Measurements from ENCODE around the gene FOXA3. TPM values are rescaled to one million over a fixed set of nuclear protein-coding genes. Genes with fewer than 3 reads are reported as not detected.

Gene FOXA3
- total and polyA plus RNA-seq, 2 of the 4 experiments (the other 2 are of a cell fraction) = not detected

- Histone ChIP-seq H3K9ac (ENCODE audit: low read depth, low read length) (no peak overlapping the region), H2AFZ (replicated peaks; ENCODE audit: low read length, poor library complexity) (no peak overlapping the region), H3K36me3 (ENCODE audit: control insufficient read depth, insufficient read depth, low read length) (peaks cover 45% of the 10 kb centered on the region), H2AK5ac (ENCODE audit: low read depth, low read length) (no peak overlapping the region), H3K18ac (ENCODE audit: low read depth, low read length) (no peak overlapping the region), H3K23ac (ENCODE audit: low read depth, low read length) (no peak overlapping the region), H4K5ac (ENCODE audit: low read depth, low read length) (no peak overlapping the region), H4K20me1 (ENCODE audit: insufficient read depth, low read length) (peaks cover 35% of the 10 kb centered on the region), H2BK20ac (ENCODE audit: low read depth, low read length) (no peak overlapping the region), H3K27ac (ENCODE audit: insufficient read depth, low read length) (no peak overlapping the region), H3K4me3 (ENCODE audit: insufficient read depth, low read depth, low read length) (no peak overlapping the region), H2AK9ac (replicated peaks; ENCODE audit: low read depth, low read length, poor library complexity) (no peak overlapping the region), H2BK15ac (ENCODE audit: low read depth, low read length) (no peak overlapping the region), H3K4ac (ENCODE audit: low read depth, low read length) (no peak overlapping the region), H3K9me3 (ENCODE audit: control insufficient read depth, insufficient read depth, low read length) (no peaks in the 10 kb centered on the region), H3K4me1 (ENCODE audit: control insufficient read depth, insufficient read depth, low read length) (no peaks in the 10 kb centered on the region), H3K4me2 (ENCODE audit: low read depth, low read length) (no peak overlapping the region), H3K79me1 (ENCODE audit: low read depth in 1 of 2, low read length in 2 of 2) (peaks cover 31 to 61% of the 10 kb centered on the region in 2 experiments), H3K27me3 (ENCODE audit: control insufficient read depth, insufficient read depth, low read length) (no peaks in the 10 kb centered on the region), H3K56ac (ENCODE audit: extremely low read depth, insufficient read depth, low read length) (no peak overlapping the region), H4K91ac (ENCODE audit: insufficient read depth, low read depth, low read length) (no peak overlapping the region), H2BK5ac (ENCODE audit: low read depth, low read length, poor library complexity, severe bottlenecking) (no peak overlapping the region), H3K14ac (replicated peaks; ENCODE audit: low read depth, low read length) (no peak overlapping the region), H2BK120ac (ENCODE audit: low read depth, low read length) (no peak overlapping the region), H3K9me1 (ENCODE audit: insufficient read depth, low read length) (peaks cover 10% of the 10 kb centered on the region; the same call in 1 of the 2 replicates), H4K8ac (ENCODE audit: low read depth in 2 of 2, low read length in 2 of 2) (no peak overlapping the region)
- DNase-seq = no peak
- BruUV-seq (replicated peaks) = no TSS peak
- TF ChIP-seq MAFK (IDR thresholded peaks at IDR 0.05; ENCODE audit: low read depth, low read length) (no peak), RAD21 (IDR thresholded peaks at IDR 0.05; ENCODE audit: low read length) (no peak), NFE2L2 (IDR thresholded peaks at IDR 0.05; ENCODE audit: low read depth, low read length) (no peak), USF2 (IDR thresholded peaks at IDR 0.05; ENCODE audit: low read depth, low read length) (no peak)
- ChIA-PET POLR2A (ENCODE audit: unreplicated experiment) (no interaction called here), CTCF (no interaction called here)
- in situ Hi-C loops (cut with MboI; ENCODE audit: low sequenced_read_pairs) = no loop called here
- ATAC-seq (ENCODE audit: low read depth) = no peak
- dilution Hi-C loops (cut with HindIII; ENCODE audit: low sequenced_read_pairs, unreplicated experiment) = no loop called here
- WGBS, 2 experiments (ENCODE audit: extremely low coverage in 2 of 2, insufficient read length in 1 of 2) = 100% methylated on average over 2 of the region's 16 CpGs; no CpG with 5 or more reads in 1 of the 2 experiments
- intact Hi-C loops (cut with micrococcal nuclease) = no loop called here
Measured at GRCh38 chr19:45854167-45854778, 9.9 kb upstream of the FOXA3 start.

All from IMR-90 (cell line).